ENCODE data around the gene NUP42. TPM values are rescaled to one million over a fixed set of nuclear protein-coding genes. Genes with fewer than 3 reads are reported as not detected.

NUP42 gene
- total RNA-seq, 1 experiment from 2014 or later: 41.3 TPM

DNA sequence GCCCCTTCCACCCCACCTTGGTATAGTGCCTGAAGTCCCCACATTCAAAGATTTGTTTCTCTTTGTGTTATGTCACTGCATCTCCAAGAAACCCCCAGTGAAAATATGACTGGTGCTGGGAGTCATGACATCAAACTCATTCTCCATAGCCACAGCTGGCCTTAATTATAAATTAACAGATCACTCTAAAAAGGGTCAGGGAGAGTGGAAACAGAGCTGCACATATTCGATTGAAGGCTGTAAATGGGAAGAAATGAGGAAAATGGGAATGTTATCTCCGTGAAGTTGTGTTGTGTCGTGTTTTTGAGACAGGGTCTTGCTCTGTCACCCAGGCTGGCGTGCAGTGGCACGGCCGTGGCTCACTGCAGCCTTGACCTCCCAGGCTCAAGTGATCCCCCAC lies 24.2 kb upstream of the NUP42 start:
- H3K4me3 Mint-ChIP-seq (ENCODE audit: unreplicated experiment): no peak overlapping the region
- ChIA-PET CTCF (interaction anchor here (0.7 to 1.0 kb wide), 2 partner anchors 13 to 27 kb away, joined by 3 to 4 read pairs; no protein-coding TSS in a partner anchor), POLR2A (no interaction called here)
- peaks cover 18% of the 10 kb centered on the region for H3K36me3 Mint-ChIP-seq (ENCODE audit: insufficient read depth, unreplicated experiment)
- no peaks in the 10 kb centered on the region for H3K9me3 Mint-ChIP-seq (ENCODE audit: unreplicated experiment)
- no peak for DNase-seq (ENCODE audit: unreplicated experiment)
- TF ChIP-seq, protein P1, sequence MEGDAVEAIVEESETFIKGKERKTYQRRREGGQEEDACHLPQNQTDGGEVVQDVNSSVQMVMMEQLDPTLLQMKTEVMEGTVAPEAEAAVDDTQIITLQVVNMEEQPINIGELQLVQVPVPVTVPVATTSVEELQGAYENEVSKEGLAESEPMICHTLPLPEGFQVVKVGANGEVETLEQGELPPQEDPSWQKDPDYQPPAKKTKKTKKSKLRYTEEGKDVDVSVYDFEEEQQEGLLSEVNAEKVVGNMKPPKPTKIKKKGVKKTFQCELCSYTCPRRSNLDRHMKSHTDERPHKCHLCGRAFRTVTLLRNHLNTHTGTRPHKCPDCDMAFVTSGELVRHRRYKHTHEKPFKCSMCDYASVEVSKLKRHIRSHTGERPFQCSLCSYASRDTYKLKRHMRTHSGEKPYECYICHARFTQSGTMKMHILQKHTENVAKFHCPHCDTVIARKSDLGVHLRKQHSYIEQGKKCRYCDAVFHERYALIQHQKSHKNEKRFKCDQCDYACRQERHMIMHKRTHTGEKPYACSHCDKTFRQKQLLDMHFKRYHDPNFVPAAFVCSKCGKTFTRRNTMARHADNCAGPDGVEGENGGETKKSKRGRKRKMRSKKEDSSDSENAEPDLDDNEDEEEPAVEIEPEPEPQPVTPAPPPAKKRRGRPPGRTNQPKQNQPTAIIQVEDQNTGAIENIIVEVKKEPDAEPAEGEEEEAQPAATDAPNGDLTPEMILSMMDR (IDR thresholded peaks at IDR 0.05; ENCODE audit: unreplicated experiment): no peak
- H3K4me1 Mint-ChIP-seq (ENCODE audit: insufficient read depth, unreplicated experiment): no peaks in the 10 kb centered on the region
- intact Hi-C loops (cut with micrococcal nuclease): no loop called here
- no peaks in the 10 kb centered on the region for H3K27me3 Mint-ChIP-seq (ENCODE audit: insufficient read depth, unreplicated experiment)
- no TSS peak for BruUV-seq (replicated peaks)
- H3K27ac Mint-ChIP-seq (ENCODE audit: low read depth, unreplicated experiment): no peak overlapping the region

- intact Hi-C loops (cut with micrococcal nuclease): no loop called here
- ChIA-PET POLR2A (no interaction called here), CTCF (interaction anchor here (0.7 kb wide), 1 partner anchor 26 kb away, joined by 3 read pairs; no protein-coding TSS in a partner anchor)
- Mint-ChIP-seq H3K27me3 (ENCODE audit: insufficient read depth, unreplicated experiment) (no peaks in the 10 kb centered on the region), H3K27ac (ENCODE audit: low read depth, unreplicated experiment) (no peak overlapping the region), H3K36me3 (ENCODE audit: insufficient read depth, unreplicated experiment) (peaks cover 18% of the 10 kb centered on the region), H3K4me1 (ENCODE audit: insufficient read depth, unreplicated experiment) (no peaks in the 10 kb centered on the region), H3K9me3 (ENCODE audit: unreplicated experiment) (no peaks in the 10 kb centered on the region), H3K4me3 (ENCODE audit: unreplicated experiment) (no peak overlapping the region)
- DNase-seq (ENCODE audit: unreplicated experiment): no peak
- TF ChIP-seq, protein P1 (IDR thresholded peaks at IDR 0.05; ENCODE audit: unreplicated experiment): no peak
- no TSS peak for BruUV-seq (replicated peaks)
Measured at GRCh38 chr7:23158546-23158945, 23.3 kb upstream of the NUP42 start.

GRCh38 chr7:23161482-23161881 lies 20.4 kb upstream of the NUP42 start:
- Mint-ChIP-seq H3K4me3 (ENCODE audit: unreplicated experiment) (no peak overlapping the region), H3K9me3 (ENCODE audit: unreplicated experiment) (no peaks in the 10 kb centered on the region), H3K36me3 (ENCODE audit: insufficient read depth, unreplicated experiment) (peaks cover 9% of the 10 kb centered on the region), H3K4me1 (ENCODE audit: insufficient read depth, unreplicated experiment) (no peaks in the 10 kb centered on the region), H3K27me3 (ENCODE audit: insufficient read depth, unreplicated experiment) (no peaks in the 10 kb centered on the region), H3K27ac (ENCODE audit: low read depth, unreplicated experiment) (no peak overlapping the region)
- ChIA-PET POLR2A (interaction anchor here (0.9 kb wide), 1 partner anchor 115 kb away, joined by 3 read pairs; no protein-coding TSS in a partner anchor), CTCF (no interaction called here)
- TF ChIP-seq, protein P1 (IDR thresholded peaks at IDR 0.05; ENCODE audit: unreplicated experiment): no peak
- intact Hi-C loops (cut with micrococcal nuclease): no loop called here
- no peak for DNase-seq (ENCODE audit: unreplicated experiment)
- BruUV-seq (replicated peaks): no TSS peak

DNA sequence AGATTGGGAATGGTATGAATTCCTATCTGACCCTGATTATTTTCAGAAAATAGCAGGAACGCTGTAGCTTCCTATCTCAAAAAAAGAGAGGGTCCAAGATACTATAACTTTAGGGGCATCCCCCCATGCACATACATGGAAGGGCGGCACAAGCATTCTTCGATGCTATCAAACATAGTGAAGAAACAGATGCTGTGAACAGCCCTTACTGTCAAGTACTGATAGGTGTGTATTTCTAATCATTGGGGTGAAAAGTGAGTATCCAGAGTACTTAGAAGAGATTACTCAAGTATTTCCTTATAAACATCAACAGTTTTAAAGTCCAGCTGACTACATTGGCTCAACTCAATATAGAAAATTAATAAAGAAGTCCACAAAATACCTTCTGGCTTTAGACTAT lies 17.0 kb upstream of the NUP42 start:
- TF ChIP-seq, protein P1 (IDR thresholded peaks at IDR 0.05; ENCODE audit: unreplicated experiment): no peak
- CTCF ChIA-PET: interaction anchor here (0.7 kb wide), 1 partner anchor 604 kb away, joined by 3 read pairs; no protein-coding TSS in a partner anchor
- no TSS peak for BruUV-seq (replicated peaks)
- H3K4me3 Mint-ChIP-seq (ENCODE audit: unreplicated experiment): no peak overlapping the region
- POLR2A ChIA-PET: interaction anchor here (1.1 to 1.2 kb wide), 2 partner anchors 56 to 58 kb away, joined by 3 read pairs; no protein-coding TSS in a partner anchor
- DNase-seq (ENCODE audit: unreplicated experiment): no peak
- no peaks in the 10 kb centered on the region for H3K36me3 Mint-ChIP-seq (ENCODE audit: insufficient read depth, unreplicated experiment)
- no peaks in the 10 kb centered on the region for H3K4me1 Mint-ChIP-seq (ENCODE audit: insufficient read depth, unreplicated experiment)
- H3K9me3 Mint-ChIP-seq (ENCODE audit: unreplicated experiment): no peaks in the 10 kb centered on the region
- H3K27ac Mint-ChIP-seq (ENCODE audit: low read depth, unreplicated experiment): no peak overlapping the region
- no peaks in the 10 kb centered on the region for H3K27me3 Mint-ChIP-seq (ENCODE audit: insufficient read depth, unreplicated experiment)
- intact Hi-C loops (cut with micrococcal nuclease): no loop called here

All from MCF 10A (cell line).